ENCODE data around the gene TSR3.

TSR3 gene

GRCh38 chr16:1371054-1371978, 19.6 kb upstream of the TSR3 start:
- no peaks in the 10 kb centered on the region for H3K9me3 ChIP-seq (ENCODE audit: control insufficient read depth, insufficient read depth, low read length)
- no peaks in the 10 kb centered on the region for H3K79me2 ChIP-seq (ENCODE audit: control insufficient read depth, low read length)
- H3K4me3 ChIP-seq (ENCODE audit: low read length): no peak overlapping the region
- no peak overlapping the region for H3K27ac ChIP-seq (ENCODE audit: low read depth, low read length)
- no peaks in the 10 kb centered on the region for H3K36me3 ChIP-seq (ENCODE audit: control insufficient read depth, low read length)
- H3K9me2 ChIP-seq (replicated peaks; ENCODE audit: control insufficient read depth, low read length): no peaks in the 10 kb centered on the region
- no peak for TF ChIP-seq EZH2phosphoT487 (IDR thresholded peaks at IDR 0.05; ENCODE audit: borderline replicate concordance, low read length)
- TF ChIP-seq CTCF (IDR thresholded peaks at IDR 0.05; ENCODE audit: low read depth, low read length, poor library complexity, severe bottlenecking): no peak
- no peaks in the 10 kb centered on the region for H3K27me3 ChIP-seq (ENCODE audit: control insufficient read depth, low read length)
- no peaks in the 10 kb centered on the region for H3F3A ChIP-seq (ENCODE audit: control insufficient read depth, insufficient read depth)
- H3K4me1 ChIP-seq (ENCODE audit: control insufficient read depth, low read length): no peaks in the 10 kb centered on the region
- H4K20me1 ChIP-seq (ENCODE audit: control insufficient read depth, insufficient read depth, low read depth, low read length): no peaks in the 10 kb centered on the region
- no peak overlapping the region for H3K4me2 ChIP-seq (ENCODE audit: low read length)

GRCh38 chr16:1367486-1368174, 16.0 kb upstream of the TSR3 start:
- Histone ChIP-seq H3K79me2 (ENCODE audit: control insufficient read depth, low read length) (no peaks in the 10 kb centered on the region), H3K27me3 (ENCODE audit: control insufficient read depth, low read length) (no peaks in the 10 kb centered on the region), H3K4me2 (ENCODE audit: low read length) (no peak overlapping the region), H3K4me3 (ENCODE audit: low read length) (no peak overlapping the region), H3K9me2 (replicated peaks; ENCODE audit: control insufficient read depth, low read length) (no peaks in the 10 kb centered on the region), H3K4me1 (ENCODE audit: control insufficient read depth, low read length) (no peaks in the 10 kb centered on the region), H3K36me3 (ENCODE audit: control insufficient read depth, low read length) (peaks cover 14% of the 10 kb centered on the region), H3K9me3 (ENCODE audit: control insufficient read depth, insufficient read depth, low read length) (no peaks in the 10 kb centered on the region), H4K20me1 (ENCODE audit: control insufficient read depth, insufficient read depth, low read depth, low read length) (no peaks in the 10 kb centered on the region), H3F3A (ENCODE audit: control insufficient read depth, insufficient read depth) (0 out of 2 replicates have a peak, but pooled peaks cover 3% of the 10 kb centered on the region), H3K27ac (ENCODE audit: low read depth, low read length) (no peak overlapping the region)
- TF ChIP-seq EZH2phosphoT487 (IDR thresholded peaks at IDR 0.05; ENCODE audit: borderline replicate concordance, low read length) (no peak), CTCF (IDR thresholded peaks at IDR 0.05; ENCODE audit: low read depth, low read length, poor library complexity, severe bottlenecking) (no peak)

- H3K27ac ChIP-seq (ENCODE audit: low read depth, low read length): no peak overlapping the region
- no peaks in the 10 kb centered on the region for H3K79me2 ChIP-seq (ENCODE audit: control insufficient read depth, low read length)
- H3K4me3 ChIP-seq (ENCODE audit: low read length): no peak overlapping the region
- H4K20me1 ChIP-seq (ENCODE audit: control insufficient read depth, insufficient read depth, low read depth, low read length): no peaks in the 10 kb centered on the region
- H3F3A ChIP-seq (ENCODE audit: control insufficient read depth, insufficient read depth): 0 out of 2 replicates have a peak, but pooled peaks cover 3% of the 10 kb centered on the region
- TF ChIP-seq CTCF (IDR thresholded peaks at IDR 0.05; ENCODE audit: low read depth, low read length, poor library complexity, severe bottlenecking): no peak
- no peak for TF ChIP-seq EZH2phosphoT487 (IDR thresholded peaks at IDR 0.05; ENCODE audit: borderline replicate concordance, low read length)
- no peaks in the 10 kb centered on the region for H3K4me1 ChIP-seq (ENCODE audit: control insufficient read depth, low read length)
- no peak overlapping the region for H3K4me2 ChIP-seq (ENCODE audit: low read length)
- peaks cover 18% of the 10 kb centered on the region for H3K36me3 ChIP-seq (ENCODE audit: control insufficient read depth, low read length)
- H3K27me3 ChIP-seq (ENCODE audit: control insufficient read depth, low read length): no peaks in the 10 kb centered on the region
- no peaks in the 10 kb centered on the region for H3K9me2 ChIP-seq (replicated peaks; ENCODE audit: control insufficient read depth, low read length)
- H3K9me3 ChIP-seq (ENCODE audit: control insufficient read depth, insufficient read depth, low read length): no peaks in the 10 kb centered on the region
These were observed 15.1 kb upstream of the TSR3 start for GRCh38 chr16:1366712-1367299.
